DMS53 treated with DMSO at 0.1 percent for 48 hours (cell line): ENCODE results near the gene MBD5.

Experiments used
- DNase-seq: peaks from one replicate; lab custom pipeline; 2025; ENCODE audit not compliant: unreplicated experiment; lab: John Stamatoyannopoulos, UW

MBD5 gene

GRCh38 chr2:148209603-148210002 lies 188.7 kb downstream of the MBD5 start:
- DNase-seq: no peak

DNA sequence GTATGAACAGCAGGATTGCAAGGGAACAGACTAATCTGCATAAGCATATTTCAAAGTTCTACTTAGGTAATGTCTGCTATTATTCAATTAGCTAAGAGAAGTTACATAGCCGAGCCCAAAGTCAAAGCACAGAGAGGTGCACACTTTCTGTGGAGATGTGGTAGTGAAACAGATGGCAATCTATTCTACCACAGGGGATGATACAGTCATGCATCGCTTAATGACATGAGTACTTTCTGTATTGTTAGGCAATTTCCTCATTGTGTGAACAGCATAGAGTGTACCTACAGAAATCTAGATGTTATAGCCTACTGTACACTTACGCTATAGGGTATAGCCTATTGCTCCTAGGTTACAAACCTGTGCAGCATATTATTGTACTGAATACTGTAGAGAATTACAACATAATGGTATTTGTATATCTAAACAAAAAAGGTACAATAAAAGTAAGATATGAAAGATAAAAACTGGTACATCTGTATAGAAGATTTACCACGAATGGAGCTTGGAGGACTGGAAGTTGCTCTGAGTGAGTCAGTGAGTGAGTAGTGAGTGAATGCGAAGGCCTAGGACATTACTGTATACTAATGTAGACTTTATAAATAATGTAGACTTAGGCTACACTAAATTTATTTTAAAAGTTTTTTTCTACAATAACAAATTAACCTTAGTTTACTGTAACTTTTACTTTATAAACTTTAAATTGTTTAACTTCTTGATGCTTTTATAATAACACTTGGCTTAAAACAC lies 197.6 kb downstream of the MBD5 start:
- peak; percentile 6 for DNase-seq

GRCh38 chr2:148221166-148221565 lies 200.3 kb downstream of the MBD5 start:
- no peak for DNase-seq

DNA sequence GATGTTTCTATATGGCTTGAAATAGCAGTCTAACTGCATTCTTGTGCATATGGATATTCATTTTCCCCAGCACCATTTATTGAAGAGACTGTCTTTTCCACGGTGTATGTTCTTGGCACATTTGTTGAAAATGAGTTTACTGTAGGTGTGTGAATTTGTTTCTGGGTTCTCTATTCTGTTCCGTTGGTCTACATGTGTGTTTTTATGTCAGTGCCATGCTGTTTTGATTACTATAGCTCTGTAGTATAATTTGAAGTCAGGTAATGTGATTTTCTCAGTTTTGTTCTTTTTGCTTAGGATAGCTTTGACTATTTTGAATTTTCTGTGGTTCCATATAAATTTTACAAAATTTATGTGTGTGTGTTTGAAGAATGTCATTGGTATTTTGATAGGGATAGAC lies 201.0 kb downstream of the MBD5 start:
- DNase-seq: no peak

- no peak for DNase-seq
Measured at GRCh38 chr2:148231858-148232257, 211.0 kb downstream of the MBD5 start.

DNA sequence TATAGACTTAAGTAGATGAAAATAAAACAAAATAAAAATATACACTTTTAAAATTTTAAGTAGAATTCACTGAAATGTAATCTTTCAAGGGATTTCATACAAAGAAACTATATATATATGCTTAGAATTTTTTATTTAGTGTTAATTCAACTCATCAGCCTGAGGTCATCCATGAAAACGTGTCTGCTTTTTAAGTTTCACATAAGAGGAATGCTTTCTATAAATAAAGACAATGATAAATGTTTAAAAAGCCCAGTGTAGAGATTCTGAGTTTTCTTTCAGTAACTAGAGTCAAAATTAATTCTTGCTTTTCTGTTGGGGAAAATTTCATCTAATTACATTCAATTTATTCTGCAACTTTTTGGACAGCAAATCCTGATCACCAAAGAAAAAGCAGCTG lies 213.3 kb downstream of the MBD5 start:
- no peak for DNase-seq

- no peak for DNase-seq
Measured at GRCh38 chr2:148237911-148238310, 217.0 kb downstream of the MBD5 start.

DNA sequence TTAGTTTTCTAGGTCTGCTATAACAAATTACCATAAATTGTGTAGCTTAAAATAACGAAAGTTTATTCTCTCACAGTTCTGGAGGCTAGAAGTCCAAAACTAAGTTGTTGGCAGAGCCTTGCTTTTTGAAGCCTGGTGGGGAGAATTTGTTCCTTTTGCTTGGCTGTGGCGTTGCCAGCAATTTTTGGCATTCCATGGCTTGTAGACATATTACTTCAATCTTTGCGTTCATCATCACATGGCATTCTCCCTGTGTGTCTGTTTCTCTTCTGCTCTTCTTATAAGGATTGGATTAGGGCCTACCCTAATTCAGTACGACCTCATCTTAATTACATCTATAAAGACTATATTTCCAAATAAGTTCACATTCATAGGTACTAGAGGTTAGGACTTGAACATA lies 217.7 kb downstream of the MBD5 start:
- DNase-seq: no peak

DNA sequence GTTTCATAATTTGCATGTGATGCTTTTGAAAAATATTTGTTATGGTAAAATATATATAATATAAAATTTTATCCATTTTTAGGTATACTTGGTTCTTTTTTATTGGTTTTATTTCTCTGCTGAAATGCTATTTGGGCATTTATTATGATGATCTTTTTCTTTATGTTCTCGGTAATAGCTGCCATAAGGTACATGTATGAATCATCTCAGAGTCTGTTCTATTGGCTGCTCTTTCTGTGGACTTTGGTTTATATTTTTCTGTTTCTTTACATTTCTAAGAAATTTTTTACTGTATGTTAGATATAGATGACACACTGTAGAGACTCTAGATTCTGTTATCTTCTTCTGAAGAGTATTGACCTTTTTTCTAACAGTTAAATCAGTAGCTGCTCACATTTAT lies 219.9 kb downstream of the MBD5 start:
- no peak for DNase-seq

GRCh38 chr2:148244593-148245292 lies 223.9 kb downstream of the MBD5 start:
- peak; percentile 17 for DNase-seq

- no peak for DNase-seq
Measured at GRCh38 chr2:148251993-148252392, 231.1 kb downstream of the MBD5 start.

DNA sequence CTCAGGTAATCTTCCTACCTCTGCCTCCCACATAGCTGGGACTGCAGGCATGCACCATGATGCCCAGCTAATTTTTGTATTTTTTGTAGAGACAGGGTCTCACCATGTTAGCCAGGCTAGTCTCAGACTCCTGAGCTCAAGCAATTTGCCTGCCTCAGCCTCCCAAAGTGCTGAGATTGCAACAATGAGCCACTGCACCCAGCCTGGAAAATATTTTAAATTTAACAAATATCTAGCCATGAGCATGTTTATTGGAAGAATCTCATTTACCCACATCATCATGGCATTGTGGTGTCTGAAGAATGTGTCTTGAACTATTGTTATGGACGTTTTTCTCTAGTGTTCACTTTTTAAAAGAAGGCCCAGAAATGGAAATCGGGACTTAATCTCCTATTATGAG lies 231.8 kb downstream of the MBD5 start:
- DNase-seq: no peak

- DNase-seq: no peak
Measured at GRCh38 chr2:148253685-148254084, 232.8 kb downstream of the MBD5 start.

DNA sequence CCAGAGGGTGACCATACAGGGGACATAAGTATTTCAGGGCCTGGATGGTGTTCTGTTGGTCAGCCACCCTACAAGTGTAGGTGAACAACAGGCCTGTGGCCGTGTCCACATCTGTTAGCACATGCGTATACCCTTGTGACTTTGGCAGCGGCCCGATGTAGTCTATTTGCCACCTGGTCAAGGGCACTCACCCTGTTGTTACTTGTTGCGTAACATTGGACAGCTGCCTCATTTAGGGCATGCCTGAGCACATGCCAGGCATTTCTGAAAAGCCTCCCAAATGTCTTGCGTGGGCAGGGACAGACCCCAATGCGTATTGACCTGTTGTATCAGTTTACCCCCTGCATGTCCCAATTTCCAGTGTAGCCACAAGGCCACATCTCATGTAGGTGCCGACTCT lies 235.0 kb downstream of the MBD5 start:
- DNase-seq: no peak

DNA sequence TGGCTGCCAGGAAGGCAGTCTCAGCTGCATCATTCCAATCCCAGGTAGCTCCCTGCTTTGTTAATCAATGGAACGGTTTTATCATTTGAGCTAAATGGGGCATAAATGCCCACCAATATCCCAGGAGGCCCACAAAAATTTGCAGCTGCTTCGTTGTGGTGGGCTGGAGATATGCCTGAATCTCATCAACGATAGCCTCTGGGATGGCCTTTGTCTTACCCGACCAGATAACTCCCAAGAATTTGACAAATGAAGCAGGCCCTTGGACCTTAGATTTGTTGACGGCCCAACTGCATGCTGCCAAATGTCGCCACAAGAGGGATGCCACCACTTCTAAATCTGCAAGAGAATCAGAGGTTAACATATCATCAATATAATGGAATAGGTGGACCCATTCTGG lies 236.4 kb downstream of the MBD5 start:
- no peak for DNase-seq

DNA sequence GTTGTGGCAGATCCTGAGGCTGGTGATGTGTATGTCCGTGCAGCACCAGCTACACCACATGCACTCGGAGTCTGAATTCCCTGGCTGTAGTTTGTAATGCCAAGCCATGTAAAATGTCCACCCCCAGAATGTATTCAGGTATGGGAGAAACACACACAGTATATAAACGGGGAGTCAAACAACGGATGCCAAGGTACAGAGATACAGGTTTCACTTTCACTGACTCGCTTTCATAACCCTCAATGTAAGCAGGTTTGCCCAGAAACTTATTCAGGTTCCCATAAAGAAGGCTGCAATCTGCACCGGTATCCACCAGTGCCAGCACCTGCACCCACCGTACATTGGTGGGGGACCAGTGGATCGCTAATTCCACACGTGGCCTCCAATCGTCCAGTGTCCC lies 237.2 kb downstream of the MBD5 start:
- no peak for DNase-seq

DNA sequence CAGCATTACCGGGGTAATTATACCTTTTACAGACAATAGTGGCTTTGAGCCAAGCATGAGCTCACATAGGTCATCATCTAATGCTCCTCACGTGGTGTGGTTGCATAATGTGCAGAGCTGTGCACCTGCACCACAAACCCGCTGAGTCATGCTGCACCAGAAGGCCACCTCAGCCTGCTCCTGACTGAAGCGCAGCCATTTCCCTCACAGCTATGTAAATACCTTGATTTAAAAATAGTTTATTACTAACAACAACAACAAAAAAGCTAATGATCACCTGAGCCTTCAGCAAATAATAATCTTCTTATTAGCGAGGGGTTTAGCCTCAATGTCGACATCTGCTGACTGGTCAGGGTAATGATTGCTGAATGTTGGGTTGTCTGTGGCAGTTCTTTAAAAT lies 238.8 kb downstream of the MBD5 start:
- DNase-seq: peak; percentile 18

- no peak for DNase-seq
Measured at GRCh38 chr2:148263890-148264289, 243.0 kb downstream of the MBD5 start.

DNA sequence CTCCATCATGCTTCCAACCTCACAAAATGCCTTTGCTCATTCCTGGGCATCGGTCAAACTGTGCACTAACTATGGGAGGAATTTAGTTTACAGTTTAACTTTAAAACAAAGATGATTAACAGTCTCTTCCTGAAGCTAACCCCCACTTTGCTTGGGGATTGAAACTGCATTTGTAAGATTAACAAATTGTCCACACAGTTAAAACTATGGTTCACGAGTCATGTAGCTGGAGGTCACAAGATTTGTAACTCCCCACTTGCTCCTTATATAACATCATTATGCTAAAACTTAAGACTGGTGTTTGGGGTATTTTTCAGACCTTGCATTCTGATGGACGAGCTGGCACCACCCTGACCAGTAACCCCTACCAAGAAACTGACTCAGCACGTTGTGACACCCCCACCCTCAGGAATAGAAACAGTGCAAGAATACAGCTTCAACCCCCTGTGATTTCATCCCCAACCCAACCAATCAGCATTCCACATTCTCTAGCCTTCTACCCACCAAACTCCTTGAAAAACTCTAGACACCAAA lies 252.3 kb downstream of the MBD5 start:
- no peak for DNase-seq

- DNase-seq: no peak
Measured at GRCh38 chr2:148279216-148279615, 258.3 kb downstream of the MBD5 start.

- no peak for DNase-seq
Measured at GRCh38 chr2:148282201-148282600, 261.3 kb downstream of the MBD5 start.

GRCh38 chr2:148292431-148292830 lies 271.5 kb downstream of the MBD5 start:
- no peak for DNase-seq
